Measurements from ENCODE around the gene MLC1. TPM values are rescaled to one million over a fixed set of nuclear protein-coding genes. Genes with fewer than 3 reads are reported as not detected.
A peak's percentile ranks its signal among the peaks of the same experiment; 100 is the strongest.

Gene MLC1
- polyA plus RNA-seq (2013, experiment 1 of 2), result 0.03 TPM
- not detected for polyA plus RNA-seq (2013, experiment 2 of 2)

DNA sequence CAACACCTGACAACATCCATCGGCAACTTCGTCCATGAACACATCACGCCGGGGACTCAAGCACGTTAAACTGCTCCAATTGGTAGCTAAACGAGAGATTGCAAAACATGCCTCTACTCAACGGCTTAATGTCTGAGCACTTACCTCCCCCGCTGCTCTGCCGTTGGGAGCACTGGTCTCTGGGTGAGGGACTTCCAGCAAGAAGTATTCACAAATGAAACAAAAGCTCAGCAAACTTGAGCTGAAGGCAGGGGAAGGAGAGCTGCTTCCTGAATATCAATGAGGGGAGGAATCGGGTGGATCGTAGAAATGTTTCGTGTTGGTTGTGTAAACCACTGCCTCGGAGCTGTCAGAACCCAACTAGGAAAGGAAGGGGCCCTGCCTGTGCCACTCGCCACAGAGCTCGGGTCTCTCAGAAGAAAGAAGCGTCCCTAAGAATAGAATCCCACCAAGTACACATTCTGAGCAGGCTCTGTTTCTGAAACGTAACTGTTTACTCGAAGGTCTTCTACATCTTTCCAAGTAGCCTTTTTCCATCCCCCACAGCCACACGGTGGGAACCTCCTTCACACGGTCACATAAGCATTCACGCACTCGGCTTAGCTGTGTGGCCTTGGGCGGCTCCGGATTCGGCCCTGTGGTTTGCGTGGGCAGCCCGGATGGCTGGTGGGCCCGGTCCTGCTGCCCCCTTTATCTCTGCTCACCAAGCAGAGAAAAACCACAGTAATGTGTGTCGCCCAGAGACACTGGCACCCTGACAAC lies at the start of gene MLC1:
MLC1 (minus strand) TSS at position 216 of the 762 bp plus-strand sequence. CDS start 524 bp downstream, outside the sequence.
- Histone ChIP-seq H2AFZ (ENCODE audit: low read depth, low read length) (peak within 1 kb of the TSS; percentile 6), H3K79me1 (replicated peaks; ENCODE audit: low read length, poor library complexity, severe bottlenecking) (no peaks in the 10 kb centered on the region), H3K27me3 (ENCODE audit: control insufficient read depth in 1 of 2, insufficient read depth in 1 of 2, low read length in 2 of 2) (peaks cover 12 to 46% of the 10 kb centered on the region in 2 experiments)

DNA sequence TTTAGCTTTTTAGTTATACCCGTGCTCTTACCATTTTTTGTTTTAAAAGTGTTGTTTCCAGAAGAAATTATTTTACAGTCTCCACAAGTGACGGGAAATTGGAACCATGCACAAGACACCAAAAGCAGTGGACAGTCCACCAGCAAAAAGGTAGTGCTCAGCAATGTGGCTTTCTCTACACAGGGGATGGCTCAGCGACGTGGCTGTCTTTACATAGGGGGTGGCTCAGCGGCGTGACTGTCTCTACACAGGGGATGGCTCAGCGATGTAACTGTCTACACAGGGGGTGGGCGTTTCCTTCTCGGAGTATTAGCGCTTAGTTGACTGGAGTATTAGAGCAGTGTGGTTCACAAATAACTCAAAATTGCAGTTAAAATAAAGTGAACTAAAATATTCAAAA lies 49.3 kb upstream of the MLC1 start:
- no peak overlapping the region for H3K27ac ChIP-seq (ENCODE audit: low read length, poor library complexity, severe bottlenecking)
- H2AFZ ChIP-seq (ENCODE audit: low read depth, low read length), result no peak overlapping the region
- H4K91ac ChIP-seq (ENCODE audit: low read length), result no peak overlapping the region
- DNase-seq, result no peak
- H2BK12ac ChIP-seq (ENCODE audit: low read length in 2 of 2), result no peak overlapping the region
- no peak overlapping the region for H2BK5ac ChIP-seq (ENCODE audit: low read depth, low read length, poor library complexity, severe bottlenecking)
- no peaks in the 10 kb centered on the region for H3K79me1 ChIP-seq (replicated peaks; ENCODE audit: low read length, poor library complexity, severe bottlenecking)
- H3K18ac ChIP-seq (ENCODE audit: low read depth in 1 of 2, low read length in 2 of 2), result no peak overlapping the region
- peaks cover 0 to 9% of the 10 kb centered on the region in 2 experiments for H3K27me3 ChIP-seq (ENCODE audit: control insufficient read depth in 1 of 2, insufficient read depth in 1 of 2, low read length in 2 of 2)
- H3K4me1 ChIP-seq (ENCODE audit: control insufficient read depth, insufficient read depth, low read depth, low read length), result peaks cover 6% of the 10 kb centered on the region
- WGBS, result 89% methylated on average over 7 of the region's 10 CpGs
- no peak overlapping the region for H3K4me2 ChIP-seq (ENCODE audit: low read length, poor library complexity, severe bottlenecking)
- no peak overlapping the region for H3K23ac ChIP-seq (ENCODE audit: low read length in 2 of 2)
- no peak overlapping the region for H3K14ac ChIP-seq (ENCODE audit: low read length in 2 of 2)
- H3K4ac ChIP-seq (ENCODE audit: low read depth in 1 of 2, low read length in 2 of 2), result no peak overlapping the region
- H4K8ac ChIP-seq (ENCODE audit: low read length), result no peak overlapping the region
- peaks cover 3% of the 10 kb centered on the region for H3K9me3 ChIP-seq (ENCODE audit: control insufficient read depth, low read length)
- no peak overlapping the region for H2BK120ac ChIP-seq (ENCODE audit: low read depth, low read length)
- H2BK15ac ChIP-seq (ENCODE audit: low read depth, poor library complexity, severe bottlenecking), result no peak overlapping the region
- no peak overlapping the region for H3K9ac ChIP-seq (ENCODE audit: low read length)
- no peak overlapping the region for H2AK5ac ChIP-seq (ENCODE audit: low read length, severe bottlenecking)
- H3K36me3 ChIP-seq (ENCODE audit: control insufficient read depth in 1 of 2, insufficient read depth in 2 of 2, low read depth in 1 of 2, low read length in 2 of 2), result no peaks in the 10 kb centered on the region
- H3K4me3 ChIP-seq (ENCODE audit: insufficient read depth in 1 of 2, low read depth in 1 of 2, low read length in 2 of 2), result no peak overlapping the region

More for the DNA sequence above, at the start of gene MLC1:
- DNase-seq, result no peak
- H4K8ac ChIP-seq (ENCODE audit: low read length), result no peak within 1 kb of the TSS
- no peak within 1 kb of the TSS for H2BK15ac ChIP-seq (ENCODE audit: low read depth, poor library complexity, severe bottlenecking)
- peaks cover 2% of the 10 kb centered on the region for H3K4me1 ChIP-seq (ENCODE audit: control insufficient read depth, insufficient read depth, low read depth, low read length)
- H3K9ac ChIP-seq (ENCODE audit: low read length), result no peak within 1 kb of the TSS
- H3K14ac ChIP-seq (ENCODE audit: low read length in 2 of 2), result no peak within 1 kb of the TSS
- no peak within 1 kb of the TSS for H3K23ac ChIP-seq (ENCODE audit: low read length in 2 of 2)
- H2BK5ac ChIP-seq (ENCODE audit: low read depth, low read length, poor library complexity, severe bottlenecking), result no peak within 1 kb of the TSS
- H3K4me2 ChIP-seq (ENCODE audit: low read length, poor library complexity, severe bottlenecking), result no peak within 1 kb of the TSS
- no peaks in the 10 kb centered on the region for H3K9me3 ChIP-seq (ENCODE audit: control insufficient read depth, low read length)
- H3K4me3 ChIP-seq (ENCODE audit: insufficient read depth in 1 of 2, low read depth in 1 of 2, low read length in 2 of 2), result no peak within 1 kb of the TSS
- no peak within 1 kb of the TSS for H3K4ac ChIP-seq (ENCODE audit: low read depth in 1 of 2, low read length in 2 of 2)
- no peak within 1 kb of the TSS for H2BK120ac ChIP-seq (ENCODE audit: low read depth, low read length)
- no peak within 1 kb of the TSS for H3K18ac ChIP-seq (ENCODE audit: low read depth in 1 of 2, low read length in 2 of 2)
- H2BK12ac ChIP-seq (ENCODE audit: low read length in 2 of 2), result no peak within 1 kb of the TSS
- no peak within 1 kb of the TSS for H2AK5ac ChIP-seq (ENCODE audit: low read length, severe bottlenecking)
- no peak within 1 kb of the TSS for H4K91ac ChIP-seq (ENCODE audit: low read length)
- peaks cover 0 to 3% of the 10 kb centered on the region in 2 experiments for H3K36me3 ChIP-seq (ENCODE audit: control insufficient read depth in 1 of 2, insufficient read depth in 2 of 2, low read depth in 1 of 2, low read length in 2 of 2)
- WGBS, result 83% methylated on average over 29 of the region's 29 CpGs
- no peak within 1 kb of the TSS for H3K27ac ChIP-seq (ENCODE audit: low read length, poor library complexity, severe bottlenecking)

DNA sequence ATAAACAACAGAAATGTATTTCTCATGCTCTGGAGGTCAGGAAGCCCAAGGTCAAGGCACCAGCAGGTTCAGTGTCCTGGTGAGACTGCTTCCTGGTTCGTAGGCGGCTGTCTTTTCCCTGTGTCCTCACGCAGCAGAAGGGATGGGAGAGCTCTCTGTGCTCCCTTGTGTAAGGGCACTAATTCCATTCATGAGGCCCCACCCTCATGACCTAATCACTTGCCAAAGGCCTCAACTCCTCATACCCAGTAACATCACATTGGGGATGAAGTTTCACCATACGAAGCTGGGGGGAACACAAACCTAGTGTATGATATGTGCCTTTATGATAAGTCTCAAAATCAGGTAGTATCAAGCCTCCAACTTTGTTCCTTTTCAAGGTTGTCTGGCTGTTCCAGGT lies 46.7 kb upstream of the MLC1 start:
- Histone ChIP-seq H2AFZ (ENCODE audit: low read depth, low read length) (no peak overlapping the region), H2BK15ac (ENCODE audit: low read depth, poor library complexity, severe bottlenecking) (no peak overlapping the region), H3K79me1 (replicated peaks; ENCODE audit: low read length, poor library complexity, severe bottlenecking) (no peaks in the 10 kb centered on the region), H2BK12ac (ENCODE audit: low read length in 2 of 2) (no peak overlapping the region), H3K4me1 (ENCODE audit: control insufficient read depth, insufficient read depth, low read depth, low read length) (peaks cover 5% of the 10 kb centered on the region), H3K36me3 (ENCODE audit: control insufficient read depth in 1 of 2, insufficient read depth in 2 of 2, low read depth in 1 of 2, low read length in 2 of 2) (no peaks in the 10 kb centered on the region), H3K27me3 (ENCODE audit: control insufficient read depth in 1 of 2, insufficient read depth in 1 of 2, low read length in 2 of 2) (peaks cover 0 to 6% of the 10 kb centered on the region in 2 experiments), H2BK120ac (ENCODE audit: low read depth, low read length) (no peak overlapping the region), H3K4me2 (ENCODE audit: low read length, poor library complexity, severe bottlenecking) (no peak overlapping the region), H3K9me3 (ENCODE audit: control insufficient read depth, low read length) (peaks cover 3% of the 10 kb centered on the region), H3K14ac (ENCODE audit: low read length in 2 of 2) (no peak overlapping the region), H3K9ac (ENCODE audit: low read length) (no peak overlapping the region), H3K4me3 (ENCODE audit: insufficient read depth in 1 of 2, low read depth in 1 of 2, low read length in 2 of 2) (no peak overlapping the region), H4K8ac (ENCODE audit: low read length) (no peak overlapping the region), H3K27ac (ENCODE audit: low read length, poor library complexity, severe bottlenecking) (no peak overlapping the region), H3K4ac (ENCODE audit: low read depth in 1 of 2, low read length in 2 of 2) (no peak overlapping the region), H3K23ac (ENCODE audit: low read length in 2 of 2) (no peak overlapping the region), H4K91ac (ENCODE audit: low read length) (no peak overlapping the region), H2AK5ac (ENCODE audit: low read length, severe bottlenecking) (no peak overlapping the region), H3K18ac (ENCODE audit: low read depth in 1 of 2, low read length in 2 of 2) (no peak overlapping the region), H2BK5ac (ENCODE audit: low read depth, low read length, poor library complexity, severe bottlenecking) (no peak overlapping the region)
- WGBS, result 77% methylated on average over 3 of the region's 4 CpGs
- no peak for DNase-seq

DNA sequence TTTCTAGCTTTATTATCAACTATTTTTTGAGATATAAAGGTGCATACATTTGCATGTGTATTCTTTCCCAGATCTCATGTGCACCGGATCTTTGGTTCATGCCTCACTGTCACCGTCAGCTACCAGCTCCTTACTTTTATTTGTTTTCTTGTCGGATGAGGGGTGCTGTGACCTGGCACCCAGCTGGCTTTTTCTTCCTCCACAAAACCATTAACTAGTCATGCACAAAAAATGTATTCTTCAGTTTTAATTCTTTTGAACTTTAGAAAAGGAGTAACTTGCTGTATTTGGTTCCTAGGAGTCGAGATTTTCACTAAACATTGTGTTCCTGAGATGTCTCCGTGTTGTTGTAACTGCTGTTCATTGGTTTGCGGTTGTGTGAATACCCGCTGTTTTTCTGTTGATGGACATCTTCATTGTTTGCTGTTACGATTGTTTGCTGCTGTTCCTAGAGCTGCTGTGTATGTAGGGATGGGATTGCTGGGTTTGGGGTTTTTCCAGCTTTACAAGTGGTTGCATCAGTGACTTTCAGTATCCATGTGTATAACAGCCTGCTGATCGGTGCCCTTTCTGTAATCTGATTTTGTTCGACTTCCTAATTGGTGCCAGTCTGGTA lies 44.0 kb upstream of the MLC1 start:
- 89% methylated on average over 10 of the region's 10 CpGs for WGBS
- H3K14ac ChIP-seq (ENCODE audit: low read length in 2 of 2), result no peak overlapping the region
- no peaks in the 10 kb centered on the region for H3K79me1 ChIP-seq (replicated peaks; ENCODE audit: low read length, poor library complexity, severe bottlenecking)
- no peak overlapping the region for H2BK120ac ChIP-seq (ENCODE audit: low read depth, low read length)
- peak overlapping the region; percentile 13 for H3K27ac ChIP-seq (ENCODE audit: low read length, poor library complexity, severe bottlenecking)
- H3K27me3 ChIP-seq (ENCODE audit: control insufficient read depth in 1 of 2, insufficient read depth in 1 of 2, low read length in 2 of 2), result peaks cover 0 to 8% of the 10 kb centered on the region in 2 experiments
- no peak overlapping the region for H2BK12ac ChIP-seq (ENCODE audit: low read length in 2 of 2)
- no peak overlapping the region for H3K4me2 ChIP-seq (ENCODE audit: low read length, poor library complexity, severe bottlenecking)
- no peak overlapping the region for H4K8ac ChIP-seq (ENCODE audit: low read length)
- no peak overlapping the region for H3K23ac ChIP-seq (ENCODE audit: low read length in 2 of 2)
- DNase-seq, result peak; percentile 26
- H3K9me3 ChIP-seq (ENCODE audit: control insufficient read depth, low read length), result peaks cover 3% of the 10 kb centered on the region
- no peak overlapping the region for H3K4ac ChIP-seq (ENCODE audit: low read depth in 1 of 2, low read length in 2 of 2)
- H3K36me3 ChIP-seq (ENCODE audit: control insufficient read depth in 1 of 2, insufficient read depth in 2 of 2, low read depth in 1 of 2, low read length in 2 of 2), result no peaks in the 10 kb centered on the region
- no peak overlapping the region for H2AK5ac ChIP-seq (ENCODE audit: low read length, severe bottlenecking)
- peaks cover 3% of the 10 kb centered on the region for H3K4me1 ChIP-seq (ENCODE audit: control insufficient read depth, insufficient read depth, low read depth, low read length)
- no peak overlapping the region for H3K18ac ChIP-seq (ENCODE audit: low read depth in 1 of 2, low read length in 2 of 2)
- no peak overlapping the region for H3K9ac ChIP-seq (ENCODE audit: low read length)
- H3K4me3 ChIP-seq (ENCODE audit: insufficient read depth in 1 of 2, low read depth in 1 of 2, low read length in 2 of 2), result no peak overlapping the region
- no peak overlapping the region for H2AFZ ChIP-seq (ENCODE audit: low read depth, low read length)
- H2BK5ac ChIP-seq (ENCODE audit: low read depth, low read length, poor library complexity, severe bottlenecking), result no peak overlapping the region
- no peak overlapping the region for H2BK15ac ChIP-seq (ENCODE audit: low read depth, poor library complexity, severe bottlenecking)
- no peak overlapping the region for H4K91ac ChIP-seq (ENCODE audit: low read length)

All from mesenchymal stem cell (in vitro differentiated cells and primary cell).